ENCODE data around the gene ZC3H7B. TPM values are rescaled to one million over a fixed set of nuclear protein-coding genes. Genes with fewer than 3 reads are reported as not detected.
A peak's percentile ranks its signal among the peaks of the same experiment; 100 is the strongest.

Gene ZC3H7B
- polyA plus RNA-seq, 3 donors from 2014 or later: 0.33 to 2.4 TPM; not detected in 1

GRCh38 chr22:41358927-41359326 lies 57.6 kb downstream of the ZC3H7B start:
- Mint-ChIP-seq H3K4me1 (no peaks in the 10 kb centered on the region), H3K36me3 (peaks cover 0 to 7% (median 0%) of the 10 kb centered on the region in 3 donors), H3K4me3 (no peak overlapping the region), H3K27ac (peak overlapping the region in 1 of 6 donors; percentile 36), H3K9me3 (no peaks in the 10 kb centered on the region), H3K27me3 (ENCODE audit: low read depth in 3 of 3) (peaks cover 0 to 3% (median 0%) of the 10 kb centered on the region in 3 donors)
- no peak for DNase-seq

GRCh38 chr22:41359376-41359775 lies 58.1 kb downstream of the ZC3H7B start:
- Mint-ChIP-seq H3K27me3 (ENCODE audit: low read depth in 3 of 3) (peaks cover 0 to 3% (median 0%) of the 10 kb centered on the region in 3 donors), H3K9me3 (no peaks in the 10 kb centered on the region), H3K36me3 (peaks cover 0 to 3% (median 0%) of the 10 kb centered on the region in 3 donors), H3K4me3 (no peak overlapping the region), H3K4me1 (no peaks in the 10 kb centered on the region), H3K27ac (peak overlapping the region in 2 of 6 donors; percentile 23 to 64)
- DNase-seq: no peak

- peaks cover 0 to 2% (median 0%) of the 10 kb centered on the region in 3 donors for H3K27me3 Mint-ChIP-seq (ENCODE audit: low read depth in 3 of 3)
- no peaks in the 10 kb centered on the region for H3K9me3 Mint-ChIP-seq
- H3K4me3 Mint-ChIP-seq: no peak overlapping the region
- peak overlapping the region in 2 of 6 donors; percentile 34 to 36 for H3K27ac Mint-ChIP-seq
- no peaks in the 10 kb centered on the region for H3K4me1 Mint-ChIP-seq
- no peaks in the 10 kb centered on the region for H3K36me3 Mint-ChIP-seq
- no peak for DNase-seq
Measured at GRCh38 chr22:41360126-41360525, 58.8 kb downstream of the ZC3H7B start.

- Mint-ChIP-seq H3K4me3 (no peak overlapping the region), H3K36me3 (no peaks in the 10 kb centered on the region), H3K27ac (peak overlapping the region in 1 of 6 donors; percentile 69), H3K9me3 (no peaks in the 10 kb centered on the region), H3K4me1 (no peaks in the 10 kb centered on the region), H3K27me3 (ENCODE audit: low read depth in 3 of 3) (peaks cover 0 to 4% (median 0%) of the 10 kb centered on the region in 3 donors)
- DNase-seq: no peak
Measured at GRCh38 chr22:41361716-41362310, 60.5 kb downstream of the ZC3H7B start.

GRCh38 chr22:41362615-41363014 lies 61.3 kb downstream of the ZC3H7B start:
- no peak for DNase-seq
- Mint-ChIP-seq H3K9me3 (no peaks in the 10 kb centered on the region), H3K36me3 (no peaks in the 10 kb centered on the region), H3K4me1 (no peaks in the 10 kb centered on the region), H3K27ac (no peak overlapping the region), H3K27me3 (ENCODE audit: low read depth in 3 of 3) (peaks cover 0 to 4% (median 0%) of the 10 kb centered on the region in 3 donors), H3K4me3 (no peak overlapping the region)

- Mint-ChIP-seq H3K4me3 (no peak overlapping the region), H3K27me3 (ENCODE audit: low read depth in 3 of 3) (peaks cover 0 to 4% (median 0%) of the 10 kb centered on the region in 3 donors), H3K36me3 (no peaks in the 10 kb centered on the region), H3K4me1 (no peaks in the 10 kb centered on the region), H3K27ac (no peak overlapping the region), H3K9me3 (no peaks in the 10 kb centered on the region)
- no peak for DNase-seq
Measured at GRCh38 chr22:41364233-41364632, 62.9 kb downstream of the ZC3H7B start.

- H3K27me3 Mint-ChIP-seq (ENCODE audit: low read depth in 3 of 3): peaks cover 0 to 4% (median 0%) of the 10 kb centered on the region in 3 donors
- H3K9me3 Mint-ChIP-seq: no peaks in the 10 kb centered on the region
- H3K4me3 Mint-ChIP-seq: no peak overlapping the region
- no peak for DNase-seq
- H3K27ac Mint-ChIP-seq: no peak overlapping the region
- H3K4me1 Mint-ChIP-seq: no peaks in the 10 kb centered on the region
- no peaks in the 10 kb centered on the region for H3K36me3 Mint-ChIP-seq
Measured at GRCh38 chr22:41364955-41365354, 63.6 kb downstream of the ZC3H7B start.

GRCh38 chr22:41365425-41365824 lies 64.1 kb downstream of the ZC3H7B start:
- Mint-ChIP-seq H3K27me3 (ENCODE audit: low read depth in 3 of 3) (peaks cover 0 to 4% (median 0%) of the 10 kb centered on the region in 3 donors), H3K36me3 (no peaks in the 10 kb centered on the region), H3K9me3 (no peaks in the 10 kb centered on the region), H3K27ac (no peak overlapping the region), H3K4me1 (no peaks in the 10 kb centered on the region), H3K4me3 (no peak overlapping the region)
- no peak for DNase-seq

GRCh38 chr22:41366323-41367029 lies 65.2 kb downstream of the ZC3H7B start:
- Mint-ChIP-seq H3K36me3 (peaks cover 0 to 4% (median 0%) of the 10 kb centered on the region in 3 donors), H3K4me1 (no peaks in the 10 kb centered on the region), H3K4me3 (no peak overlapping the region), H3K27ac (no peak overlapping the region), H3K27me3 (ENCODE audit: low read depth in 3 of 3) (peaks cover 2% of the 10 kb centered on the region in 3 donors), H3K9me3 (no peaks in the 10 kb centered on the region)
- no peak for DNase-seq

GRCh38 chr22:41367039-41367679 lies 65.8 kb downstream of the ZC3H7B start:
- no peaks in the 10 kb centered on the region for H3K4me1 Mint-ChIP-seq
- H3K36me3 Mint-ChIP-seq: peaks cover 0 to 4% (median 0%) of the 10 kb centered on the region in 3 donors
- DNase-seq: no peak
- peaks cover 2% of the 10 kb centered on the region in 3 donors for H3K27me3 Mint-ChIP-seq (ENCODE audit: low read depth in 3 of 3)
- no peaks in the 10 kb centered on the region for H3K9me3 Mint-ChIP-seq
- H3K27ac Mint-ChIP-seq: no peak overlapping the region
- no peak overlapping the region for H3K4me3 Mint-ChIP-seq

GRCh38 chr22:41367680-41368542 lies 66.6 kb downstream of the ZC3H7B start:
- no peak overlapping the region for H3K4me3 Mint-ChIP-seq
- no peak for DNase-seq
- H3K4me1 Mint-ChIP-seq: no peaks in the 10 kb centered on the region
- H3K27me3 Mint-ChIP-seq (ENCODE audit: low read depth in 3 of 3): peaks cover 2 to 4% (median 3%) of the 10 kb centered on the region in 3 donors
- H3K27ac Mint-ChIP-seq: peak overlapping the region in 1 of 6 donors; percentile 34
- no peaks in the 10 kb centered on the region for H3K9me3 Mint-ChIP-seq
- peaks cover 0 to 4% (median 0%) of the 10 kb centered on the region in 3 donors for H3K36me3 Mint-ChIP-seq

GRCh38 chr22:41368543-41369423 lies 67.5 kb downstream of the ZC3H7B start:
- H3K4me1 Mint-ChIP-seq: no peaks in the 10 kb centered on the region
- no peak for DNase-seq
- H3K4me3 Mint-ChIP-seq: no peak overlapping the region
- H3K36me3 Mint-ChIP-seq: peaks cover 0 to 4% (median 0%) of the 10 kb centered on the region in 3 donors
- no peaks in the 10 kb centered on the region for H3K9me3 Mint-ChIP-seq
- H3K27ac Mint-ChIP-seq: no peak overlapping the region
- peaks cover 2 to 4% (median 4%) of the 10 kb centered on the region in 3 donors for H3K27me3 Mint-ChIP-seq (ENCODE audit: low read depth in 3 of 3)

- peaks cover 2 to 4% (median 4%) of the 10 kb centered on the region in 3 donors for H3K27me3 Mint-ChIP-seq (ENCODE audit: low read depth in 3 of 3)
- DNase-seq: no peak
- H3K27ac Mint-ChIP-seq: no peak overlapping the region
- no peaks in the 10 kb centered on the region for H3K4me1 Mint-ChIP-seq
- H3K4me3 Mint-ChIP-seq: no peak overlapping the region
- no peaks in the 10 kb centered on the region for H3K9me3 Mint-ChIP-seq
- H3K36me3 Mint-ChIP-seq: peaks cover 0 to 4% (median 0%) of the 10 kb centered on the region in 3 donors
Measured at GRCh38 chr22:41369424-41369745, 68.1 kb downstream of the ZC3H7B start.

All from immature natural killer cell (primary cell).